Epithelial cell of proximal tubule (primary cell): ENCODE results near the gene PLA2G12B. TPM values are rescaled to one million over a fixed set of nuclear protein-coding genes. Genes with fewer than 3 reads are reported as not detected.

Experiments used
- DNase-seq: peaks from one replicate; pipeline ENCODE4 v3.0.0-alpha.2; 2011; ENCODE audit warnings: low read depth
- H3K4me3 ChIP-seq: 2 replicates; pipeline ENCODE4 v1.5.1; 2011; ENCODE audit warnings: low read depth, mild to moderate bottlenecking, low read length
- CTCF ChIP-seq: conservative IDR thresholded peaks from 2 replicates; pipeline ENCODE4 v1.5.1; 2012; ENCODE audit warnings: low read depth, mild to moderate bottlenecking, low read length
- total RNA-seq: library from RNA; depleted of rRNA; stranded (reverse); fragments of >200 nt; gene quantifications from 2 replicates; pipeline ENCODE4 v1.2.3, GENCODE V29; 2015

The PLA2G12B gene
- total RNA-seq, 1 donor from 2014 or later, result not detected

- no peak overlapping the region for H3K4me3 ChIP-seq
- no peak for DNase-seq
- no peak for TF ChIP-seq CTCF
Measured at GRCh38 chr10:72981028-72981881, 26.6 kb upstream of the PLA2G12B start.

- no peak for DNase-seq
- no peak overlapping the region for H3K4me3 ChIP-seq
- no peak for TF ChIP-seq CTCF
Measured at GRCh38 chr10:72980348-72980747, 25.7 kb upstream of the PLA2G12B start.

- H3K4me3 ChIP-seq, result no peak overlapping the region
- TF ChIP-seq CTCF, result no peak
- DNase-seq, result no peak
Measured at GRCh38 chr10:72979709-72980108, 25.1 kb upstream of the PLA2G12B start.

- no peak for DNase-seq
- TF ChIP-seq CTCF, result no peak
- H3K4me3 ChIP-seq, result no peak overlapping the region
Measured at GRCh38 chr10:72976886-72977285, 22.3 kb upstream of the PLA2G12B start.

GRCh38 chr10:72956001-72956400, 1.4 kb upstream of the PLA2G12B start:
- H3K4me3 ChIP-seq, result no peak overlapping the region
- no peak for TF ChIP-seq CTCF
- no peak for DNase-seq

GRCh38 chr10:72954230-72954595, 393 bp downstream of the PLA2G12B start:
- H3K4me3 ChIP-seq, result no peak overlapping the region
- no peak for DNase-seq
- TF ChIP-seq CTCF, result no peak

- no peak for TF ChIP-seq CTCF
- no peak overlapping the region for H3K4me3 ChIP-seq
- DNase-seq, result no peak
Measured at GRCh38 chr10:72953687-72954086, 919 bp downstream of the PLA2G12B start.
